ENCODE results near the gene TRAF1.

TRAF1 gene

DNA sequence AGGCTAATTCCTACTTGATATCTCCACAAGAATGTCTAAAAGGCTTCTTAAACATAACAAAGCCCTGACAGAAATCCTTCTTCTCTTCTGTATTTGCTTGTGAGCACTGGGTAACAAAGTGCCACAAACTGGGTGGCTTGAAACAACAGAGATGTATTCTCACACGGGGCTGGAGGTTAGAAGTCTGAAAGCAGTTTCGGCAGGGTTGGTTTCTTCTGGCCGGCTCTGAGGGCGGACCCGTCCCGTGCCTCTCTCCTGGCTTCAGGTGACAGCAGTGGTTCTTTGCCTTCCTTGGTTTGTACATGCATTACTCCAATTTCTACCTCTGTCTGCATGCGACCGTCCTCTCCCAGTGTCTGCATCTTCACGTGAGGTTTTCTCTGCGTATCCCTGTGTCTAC lies 14.0 kb upstream of the TRAF1 start:
- DNase-seq (ENCODE audit: low read depth): no peak

DNA sequence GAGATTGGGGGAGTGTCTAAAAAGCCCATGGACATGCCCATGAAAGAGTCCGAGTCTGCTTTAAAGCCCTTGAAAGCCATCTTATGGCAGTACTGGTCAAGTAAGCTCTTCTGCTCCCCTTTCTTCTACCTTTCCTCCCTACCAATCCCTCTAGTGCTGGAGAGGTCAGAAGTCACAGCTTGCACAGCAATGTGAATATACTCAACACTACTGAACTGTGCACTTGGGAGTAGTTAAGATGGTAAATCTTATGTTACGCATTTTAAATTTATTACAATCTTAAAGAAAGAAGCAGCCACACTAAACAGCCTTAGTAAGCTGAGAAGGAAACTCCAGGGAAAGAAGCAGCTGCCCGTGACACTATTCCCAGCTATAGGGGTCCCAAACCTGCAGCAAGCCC lies 12.3 kb upstream of the TRAF1 start:
- DNase-seq (ENCODE audit: low read depth): no peak

DNA sequence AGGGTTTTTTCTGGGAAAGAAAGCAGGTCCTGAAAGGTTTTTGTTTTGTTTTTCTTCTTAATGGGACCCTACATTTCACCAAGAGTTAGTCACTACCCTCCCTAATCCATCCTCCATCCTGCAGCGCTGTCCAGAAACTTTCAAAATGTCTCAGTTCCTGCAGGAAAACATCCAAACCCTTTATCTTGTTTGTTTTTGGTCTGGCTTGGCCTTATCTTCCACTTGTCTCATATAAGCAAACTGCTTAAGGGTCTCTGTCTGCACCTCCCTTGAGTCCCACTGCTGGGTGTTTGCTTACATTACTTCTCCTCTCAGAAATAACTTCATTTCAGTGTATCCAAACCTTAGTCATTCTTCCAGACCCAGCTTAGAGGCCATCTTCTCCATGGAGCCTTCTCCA lies 11.0 kb upstream of the TRAF1 start:
- peak; percentile 71 for DNase-seq (ENCODE audit: low read depth)

DNA sequence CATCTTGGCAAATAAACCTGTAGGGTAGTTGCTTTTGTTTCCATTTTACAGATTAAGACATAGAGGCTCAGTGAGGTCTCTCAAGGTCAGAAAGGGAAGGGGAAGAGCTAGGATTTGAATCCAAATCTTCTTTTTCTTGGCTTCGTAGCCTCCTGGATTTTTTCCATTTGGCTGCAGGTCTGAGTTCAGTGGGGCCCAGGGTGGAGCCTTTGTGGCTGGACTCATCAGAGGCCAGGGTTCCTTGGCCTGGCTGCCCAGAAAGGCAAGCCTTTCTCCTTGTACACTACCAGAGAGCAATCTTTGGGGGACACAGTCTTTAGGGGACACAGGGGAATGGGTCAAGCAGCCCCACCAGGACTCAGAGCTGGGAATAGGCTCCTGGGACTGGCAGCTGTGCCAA lies 10.5 kb upstream of the TRAF1 start:
- DNase-seq (ENCODE audit: low read depth): no peak

DNA sequence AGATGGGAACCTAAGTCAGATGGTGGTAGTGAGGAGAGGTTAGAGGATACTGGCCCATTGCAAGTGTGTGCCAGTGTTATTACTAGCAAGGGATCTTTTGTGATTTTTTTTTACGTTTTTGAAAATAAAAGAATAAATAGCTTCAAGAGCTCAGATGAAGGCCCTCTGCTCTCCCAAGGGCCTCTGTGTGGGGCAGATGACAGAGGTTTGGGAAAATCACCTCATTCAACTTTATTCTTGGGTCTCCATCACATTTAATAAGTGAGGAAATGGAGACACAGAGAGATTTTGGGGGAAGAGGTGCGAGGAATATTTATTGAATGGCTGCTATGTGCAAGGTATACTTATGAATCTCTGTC lies 10.1 kb upstream of the TRAF1 start:
- no peak for DNase-seq (ENCODE audit: low read depth)

DNA sequence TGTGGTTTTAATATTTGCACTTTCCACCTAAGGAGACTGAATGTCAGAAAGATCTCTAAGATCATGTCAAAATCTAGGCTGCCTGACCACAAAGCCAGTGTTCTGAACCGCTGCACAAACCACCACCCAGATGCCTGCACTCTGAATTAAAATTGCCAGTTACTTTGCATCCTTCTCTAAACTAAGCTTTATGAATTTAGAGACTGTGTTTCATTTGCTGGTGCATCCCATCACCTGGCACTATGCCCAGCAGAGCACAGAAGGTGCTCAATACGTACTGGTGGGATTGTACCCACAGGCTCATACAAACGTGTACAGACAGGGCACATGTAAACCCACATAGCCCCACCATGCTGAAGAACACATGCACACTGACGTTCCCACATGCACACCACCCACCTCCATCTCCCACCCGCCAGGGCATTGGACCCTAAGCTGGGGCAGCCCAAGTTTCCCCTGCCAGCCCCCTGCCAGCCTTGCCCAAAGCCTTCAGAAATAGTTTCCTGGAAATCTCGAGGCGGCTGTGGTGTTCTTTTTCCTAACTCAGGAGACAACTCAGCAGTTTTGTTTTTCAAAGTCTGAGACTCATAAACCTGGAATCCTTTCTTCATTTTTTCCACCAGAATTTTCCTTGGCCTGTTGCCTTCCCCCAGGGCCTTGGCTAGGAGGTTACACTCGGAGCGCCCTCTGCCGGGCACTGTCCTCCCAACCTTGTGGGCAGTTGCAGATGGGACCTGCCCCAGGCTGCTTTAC lies 9.6 kb upstream of the TRAF1 start:
- peak; percentile 96 for DNase-seq (ENCODE audit: low read depth)

DNA sequence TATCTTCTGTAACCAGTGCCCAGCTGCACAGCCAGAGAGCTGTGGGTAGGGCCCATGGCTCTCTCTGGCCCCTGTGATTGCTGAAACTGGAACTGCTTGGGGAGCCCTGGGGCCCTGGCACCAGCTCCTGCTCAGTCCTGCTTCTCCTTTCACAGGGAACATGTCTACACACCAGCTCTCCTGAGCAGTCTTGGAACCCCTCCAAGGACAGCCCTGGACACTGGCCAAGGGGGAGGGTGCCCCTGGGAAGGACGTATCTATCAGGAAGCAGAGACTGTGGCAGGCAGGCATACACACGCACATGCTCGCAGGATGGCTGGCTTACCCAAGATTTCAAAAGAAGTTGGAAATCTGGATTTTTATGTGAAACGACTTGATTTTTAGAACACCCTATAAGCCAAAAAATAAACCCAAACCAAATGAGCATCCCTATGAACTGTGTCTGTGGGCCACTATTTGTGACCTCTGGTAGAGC lies 8.8 kb upstream of the TRAF1 start:
- DNase-seq (ENCODE audit: low read depth): peak; percentile 95

DNA sequence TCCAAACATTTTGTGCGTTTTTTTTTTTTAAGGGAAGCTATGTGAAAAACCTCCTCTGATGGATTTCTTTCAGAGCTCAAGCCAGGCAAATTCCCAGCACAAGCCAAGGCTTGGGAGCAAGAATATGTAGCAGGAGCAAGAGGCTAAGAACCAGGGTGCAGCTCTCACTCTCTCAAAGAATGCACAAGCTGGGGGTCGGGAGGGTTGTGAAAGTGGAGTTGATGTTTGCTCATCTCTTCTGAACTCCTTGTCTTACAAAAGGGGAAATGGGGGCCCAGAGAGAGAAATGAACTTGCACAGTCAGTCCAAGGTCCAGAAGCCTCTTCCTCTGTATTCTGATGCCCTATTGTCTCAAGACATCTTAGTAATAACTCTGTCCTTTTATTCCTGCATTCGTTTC lies 7.7 kb upstream of the TRAF1 start:
- DNase-seq (ENCODE audit: low read depth): peak; percentile 24

DNA sequence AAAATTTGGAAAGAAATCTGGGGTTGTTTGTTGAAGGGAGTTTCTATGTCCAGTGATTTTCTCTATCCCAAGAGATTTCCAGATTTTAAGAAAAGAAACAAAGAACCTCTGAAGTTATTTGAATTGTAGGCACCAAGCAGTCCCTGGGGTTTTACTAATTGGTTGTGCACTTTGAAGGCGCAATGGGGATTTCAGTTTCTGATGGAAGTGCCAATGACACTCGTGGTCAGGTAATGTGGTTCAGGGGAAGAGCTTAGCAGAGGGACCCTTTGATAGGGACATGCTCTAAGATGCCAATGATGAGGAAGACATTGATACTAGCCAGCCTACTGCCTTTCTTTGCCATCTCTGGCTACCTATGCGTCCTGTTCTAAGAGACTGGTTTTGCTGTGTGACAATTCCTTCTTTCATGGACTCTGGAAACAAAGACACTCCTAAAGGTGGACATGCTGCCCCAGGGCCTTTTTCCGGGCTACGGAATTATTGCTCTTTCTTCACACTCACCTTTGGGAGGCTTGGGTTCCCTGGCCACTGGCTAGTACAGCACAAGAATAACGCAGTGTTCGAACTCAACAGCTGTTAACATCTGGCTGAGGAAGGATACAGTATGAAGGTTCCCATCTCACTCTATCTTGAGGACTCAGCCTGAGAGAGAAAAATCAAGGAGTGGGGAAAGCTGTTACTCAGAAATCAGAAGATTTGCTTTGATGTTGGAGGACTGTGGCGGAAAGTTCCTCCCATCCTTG lies 6.9 kb upstream of the TRAF1 start:
- no peak for DNase-seq (ENCODE audit: low read depth)

DNA sequence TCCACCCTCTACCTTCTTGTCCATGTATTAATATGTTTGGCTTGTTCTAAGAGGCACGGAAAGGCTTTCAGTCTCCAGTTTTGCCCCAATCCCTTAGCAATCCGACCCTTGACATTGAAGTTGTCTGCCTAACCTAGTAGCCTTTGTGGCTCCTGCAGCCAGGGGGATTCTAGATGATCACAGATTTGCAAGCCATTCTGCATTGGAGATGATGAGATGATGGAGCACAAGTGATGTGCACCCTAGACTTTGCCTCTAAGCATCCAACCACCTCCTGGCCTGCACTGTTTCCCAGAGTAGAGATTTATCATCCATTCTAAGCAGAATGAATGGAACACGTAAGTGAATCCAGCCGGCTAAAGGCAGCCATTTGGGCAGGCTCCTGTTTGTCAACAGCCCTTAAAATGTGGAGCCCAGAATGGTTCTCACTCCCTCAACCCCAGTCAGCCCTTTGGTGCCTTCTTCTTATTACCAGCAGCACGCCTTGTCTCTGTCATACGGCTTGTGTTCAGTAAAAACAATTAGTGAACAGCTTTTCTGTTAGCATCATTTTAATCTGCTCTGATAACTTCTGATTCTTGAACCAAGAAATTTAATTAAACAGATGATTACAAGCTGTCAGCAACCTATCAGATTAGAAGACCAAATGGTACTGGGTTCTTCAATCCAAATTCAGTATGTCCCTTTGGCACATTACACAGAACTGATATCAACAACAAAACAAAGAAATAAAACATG lies 5.7 kb upstream of the TRAF1 start:
- no peak for DNase-seq (ENCODE audit: low read depth)

DNA sequence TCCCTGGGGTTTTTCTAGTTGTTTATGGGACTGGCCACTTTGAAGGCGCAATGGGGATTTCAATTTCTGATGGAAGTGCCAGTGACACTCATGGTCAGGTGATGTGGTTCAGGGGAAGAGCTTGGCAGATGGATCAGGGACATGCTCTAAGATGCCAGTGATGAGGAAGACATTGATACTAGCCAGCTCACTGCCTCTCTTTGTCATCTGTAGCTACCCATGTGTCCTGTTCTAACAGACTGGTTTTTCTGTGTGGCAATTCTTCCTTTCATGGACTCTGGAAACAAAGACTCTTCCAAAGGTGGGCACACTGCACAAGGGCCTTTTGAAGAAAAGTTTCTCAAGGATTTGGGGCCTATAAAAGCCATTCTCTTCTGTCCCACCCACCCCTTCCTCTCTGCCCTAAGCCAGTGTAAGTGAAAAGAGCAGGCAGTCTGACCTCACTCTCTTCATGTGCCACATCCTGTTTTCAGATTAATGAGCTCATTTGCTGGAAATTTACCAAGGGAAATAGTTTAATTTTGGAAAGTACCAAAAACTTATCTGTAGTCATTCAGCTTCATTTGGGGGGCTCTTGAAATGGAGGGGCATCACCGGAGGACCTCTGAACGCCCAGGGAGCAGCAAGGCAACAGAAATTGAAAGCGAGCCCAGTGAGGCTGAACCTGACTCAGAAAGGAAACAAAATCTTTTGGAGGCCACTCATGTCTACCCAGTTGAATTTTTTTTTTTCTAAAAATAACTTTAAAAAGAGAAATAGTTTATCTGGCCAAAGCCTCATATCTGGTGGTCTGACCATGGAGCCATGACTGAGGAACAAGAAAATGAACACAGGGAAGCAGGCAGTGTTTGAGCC lies 4.9 kb upstream of the TRAF1 start:
- DNase-seq (ENCODE audit: low read depth): peak; percentile 80

DNA sequence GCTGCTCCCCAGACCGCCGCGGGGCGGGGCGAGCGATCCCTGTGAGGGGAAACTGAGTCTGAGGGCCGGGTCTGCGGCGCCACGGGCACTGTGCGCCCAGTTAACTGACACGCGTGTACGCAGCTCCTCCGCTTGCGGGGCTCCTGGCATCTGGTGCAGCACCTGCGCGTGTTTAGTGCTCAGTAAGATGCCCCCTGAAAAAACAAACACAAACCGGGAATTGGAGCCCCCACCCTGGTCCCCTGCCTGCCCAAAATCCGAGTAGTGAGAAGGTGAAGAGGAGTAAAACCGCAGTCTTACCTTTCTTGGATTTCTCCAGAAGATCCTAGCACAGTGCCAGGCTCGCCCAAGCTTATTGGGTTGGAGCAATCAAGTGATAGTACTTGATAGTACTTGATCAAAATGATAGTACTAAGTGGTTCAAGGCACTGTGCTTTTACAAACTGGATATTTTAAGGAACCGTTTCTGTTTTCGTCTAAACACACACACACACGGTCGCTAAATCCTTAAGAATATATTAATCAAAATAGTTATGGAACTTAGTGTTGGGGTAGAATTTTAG lies 2.7 kb upstream of the TRAF1 start:
- DNase-seq (ENCODE audit: low read depth): no peak

DNA sequence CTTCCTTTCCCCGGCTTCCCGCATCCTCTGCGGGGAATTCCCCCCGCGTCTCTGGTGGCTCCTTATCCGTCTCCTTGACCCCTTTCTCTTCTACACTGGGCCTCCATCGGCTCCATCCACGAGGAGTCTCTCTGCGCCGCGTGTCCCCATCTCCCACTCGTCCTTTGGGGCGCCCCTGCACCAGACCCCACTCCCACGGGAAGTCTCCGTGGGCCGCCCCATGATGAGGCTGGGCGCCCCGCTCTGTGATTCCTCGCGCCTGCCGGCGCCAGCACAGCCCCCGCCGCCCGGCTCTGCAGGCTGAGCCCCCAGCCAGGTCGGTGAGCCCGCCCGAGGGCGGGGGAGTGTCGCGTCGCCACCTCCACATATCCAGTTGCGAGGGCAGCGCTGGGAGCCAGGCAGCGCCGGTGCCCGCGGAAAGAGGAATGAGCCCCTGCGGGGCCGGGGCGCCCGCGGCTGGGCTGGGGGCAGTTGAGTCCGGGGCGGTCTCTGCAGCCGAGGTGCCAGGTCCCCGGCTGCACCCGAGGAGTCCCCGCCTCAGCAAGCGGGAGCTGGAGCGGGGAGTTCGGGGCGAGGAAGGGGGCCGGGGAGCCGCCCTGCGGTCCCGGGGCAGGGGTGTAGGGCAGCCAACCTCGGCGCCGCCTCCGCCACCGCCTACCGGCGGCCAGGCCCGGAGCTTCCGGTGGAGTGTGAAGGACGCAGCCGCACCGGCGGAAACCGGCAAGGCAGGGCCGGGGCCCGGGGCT lies 2.1 kb upstream of the TRAF1 start:
- peak; percentile 67 for DNase-seq (ENCODE audit: low read depth)

DNA sequence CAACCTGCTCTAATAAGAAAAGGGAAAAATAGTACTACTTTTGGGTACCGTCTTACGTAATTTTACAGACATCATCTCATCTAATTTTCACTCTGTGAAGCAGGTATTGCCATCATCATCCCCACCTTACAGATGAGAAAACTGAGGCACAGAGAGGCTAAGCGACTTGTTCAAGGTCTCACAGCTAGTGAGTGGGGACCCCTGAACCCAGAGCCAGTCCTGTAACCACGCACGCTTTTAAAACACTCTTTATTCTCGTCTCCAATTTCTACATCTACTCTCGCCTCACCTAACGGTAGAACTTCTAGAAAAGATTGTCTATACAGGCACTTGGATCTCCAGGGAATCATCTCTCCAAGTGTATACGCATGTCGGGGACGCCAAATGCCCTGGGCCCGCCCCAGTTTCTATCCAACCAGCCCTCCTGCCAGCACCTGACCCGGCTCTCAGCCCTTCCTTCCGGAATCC lies 1.5 kb upstream of the TRAF1 start:
- DNase-seq (ENCODE audit: low read depth): no peak

DNA sequence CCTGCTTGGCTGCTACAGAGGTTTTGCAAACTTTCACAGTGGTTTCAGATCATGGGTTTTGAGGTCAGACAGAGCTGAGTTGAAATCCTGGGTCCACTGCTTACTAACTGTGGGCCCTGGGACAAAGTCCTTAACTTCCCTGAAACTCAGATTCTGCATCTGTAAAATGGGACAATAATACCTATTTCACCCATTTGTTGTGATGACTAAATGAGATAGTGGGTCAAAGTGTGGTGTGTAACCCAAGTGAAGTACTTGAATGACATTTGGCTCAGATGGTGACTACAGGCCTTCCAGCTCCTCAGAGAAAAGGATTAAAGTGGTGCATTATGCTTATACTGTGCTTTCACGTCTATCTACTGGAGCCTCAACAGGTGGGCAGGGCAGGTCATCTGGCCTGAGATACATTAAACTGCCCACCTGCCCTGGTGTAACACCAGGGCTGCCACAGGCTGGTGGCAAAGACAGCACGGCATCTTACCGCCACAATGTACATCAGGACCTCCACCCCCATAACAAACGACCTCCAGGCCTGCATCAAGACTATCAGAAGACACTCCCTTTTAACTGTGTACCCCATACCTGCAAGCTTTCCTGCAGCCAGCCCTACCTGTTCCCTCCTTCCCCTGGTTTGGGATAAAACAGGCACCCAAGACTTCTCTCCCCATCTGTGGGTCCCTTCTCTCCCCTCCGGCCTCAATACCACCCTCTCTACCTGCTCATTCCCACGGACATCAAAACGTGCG lies 846 bp upstream of the TRAF1 start:
- no peak for DNase-seq (ENCODE audit: low read depth)

DNA sequence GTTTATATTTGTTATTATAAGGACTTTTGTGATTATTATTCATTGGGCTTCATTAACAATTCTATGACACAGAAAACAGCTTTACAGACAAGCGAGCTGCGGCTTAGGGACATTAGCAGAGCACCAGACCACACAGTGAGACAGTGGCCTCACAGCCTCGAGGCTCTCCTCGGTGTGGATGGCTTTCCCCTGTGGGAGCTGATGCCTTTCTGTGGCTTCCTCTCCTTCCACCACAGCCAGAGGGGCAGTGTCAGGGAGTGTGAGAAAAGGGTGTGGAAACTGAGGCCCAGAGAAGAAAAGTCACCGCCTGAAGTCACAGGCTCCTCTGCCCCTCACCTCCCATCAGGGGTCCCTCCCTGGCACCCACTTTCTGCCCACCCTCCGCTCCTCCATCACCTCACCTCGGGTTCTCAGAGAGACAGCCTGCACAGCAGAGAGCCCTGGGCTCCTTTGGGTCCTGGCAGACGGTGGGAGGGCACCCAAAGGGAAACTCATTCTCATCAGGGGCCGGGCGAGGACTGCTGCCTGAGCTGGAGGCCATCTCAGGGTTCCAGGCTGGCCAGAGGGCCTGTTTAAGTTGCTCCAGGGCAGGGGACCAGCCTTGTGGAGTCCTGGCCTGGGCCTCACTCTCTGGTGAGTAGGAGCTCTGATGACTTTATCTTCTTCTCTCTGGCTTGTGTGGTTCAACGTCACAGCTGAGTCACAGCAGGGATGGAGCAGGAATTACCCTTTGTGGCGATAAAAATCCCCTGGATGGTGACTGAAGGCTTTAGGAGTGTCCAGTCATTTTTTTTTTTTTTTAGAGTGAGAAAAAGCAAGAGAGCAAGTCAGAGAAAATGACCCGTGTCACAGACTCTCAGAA lies 830 bp downstream of the TRAF1 start:
- peak; percentile 93 for DNase-seq (ENCODE audit: low read depth)

DNA sequence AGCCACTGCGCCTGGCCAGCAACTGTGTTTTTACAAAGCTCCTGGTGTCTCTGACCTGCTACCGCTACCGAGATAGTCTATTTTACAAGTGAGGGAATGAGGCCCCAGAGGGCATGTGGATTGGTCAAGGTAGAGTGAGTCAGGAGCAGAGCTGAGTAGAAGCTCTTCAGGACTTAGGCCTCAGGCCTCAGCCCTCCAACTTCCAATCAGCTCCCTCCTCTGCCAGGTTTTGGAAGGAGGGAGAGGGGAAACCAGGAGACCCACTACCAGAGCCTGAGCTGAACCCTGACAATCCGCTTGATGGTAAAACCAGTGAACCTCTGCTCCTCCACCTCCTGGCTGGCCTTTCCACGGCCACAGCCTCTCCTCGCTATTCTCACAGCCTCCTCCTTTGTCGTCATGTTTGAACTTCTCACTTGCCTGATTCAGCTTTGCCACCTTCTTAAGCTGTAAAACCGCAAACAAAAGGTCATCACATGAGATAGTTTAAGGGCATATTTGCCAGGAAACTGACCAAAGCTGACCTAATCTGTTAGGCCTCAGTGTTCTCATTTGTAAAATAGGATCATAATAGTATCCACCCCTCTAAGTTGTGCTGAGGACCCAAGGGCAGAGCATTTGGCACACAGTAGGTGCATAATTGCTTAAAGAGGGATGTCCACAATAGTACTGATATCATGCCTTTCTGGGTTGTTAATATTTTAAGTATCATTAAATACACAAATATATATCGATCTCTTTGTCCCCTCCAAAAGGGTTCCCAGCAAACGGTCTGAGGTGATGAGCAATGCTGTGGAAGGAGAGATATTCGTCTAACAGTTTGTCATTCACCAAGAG lies 1.7 kb downstream of the TRAF1 start:
- DNase-seq (ENCODE audit: low read depth): peak; percentile 40

Measured in EH (cell line).